Neuronal stem cell (in vitro differentiated cells): ENCODE data around the gene DHRS13.

Source experiments
- DNase-seq: peaks from one replicate; pipeline ENCODE4 v3.0.0-alpha.2; 2013; ENCODE audit warnings: low spot score
- H2AFZ ChIP-seq: one replicate; pipeline ENCODE4 v1.6.1; 2013; ENCODE audit warnings: mild to moderate bottlenecking, low read length, inconsistent platforms
- H2AK5ac ChIP-seq: 2 replicates; pipeline ENCODE4 v1.6.1; 2013; ENCODE audit warnings: low read depth, mild to moderate bottlenecking, inconsistent platforms, low read length, moderate library complexity, mixed read lengths
- H2BK120ac ChIP-seq: 2 replicates; pipeline ENCODE4 v1.6.1; 2013; ENCODE audit warnings: low read depth, mild to moderate bottlenecking, inconsistent platforms, low read length, moderate library complexity, mixed read lengths
- H2BK12ac ChIP-seq: one replicate; pipeline ENCODE4 v1.6.1; 2013; ENCODE audit warnings: low read length, inconsistent platforms
- H2BK15ac ChIP-seq: 2 replicates; pipeline ENCODE4 v1.6.1; 2013; ENCODE audit warnings: mild to moderate bottlenecking, low read length, inconsistent platforms, mixed read lengths
- H2BK5ac ChIP-seq: one replicate; pipeline ENCODE4 v1.6.1; 2013; ENCODE audit warnings: inconsistent platforms, mild to moderate bottlenecking, low read length, moderate library complexity
- H3K14ac ChIP-seq: one replicate; pipeline ENCODE4 v1.6.1; 2013; ENCODE audit warnings: low read length, inconsistent platforms
- H3K18ac ChIP-seq: 2 replicates; pipeline ENCODE4 v1.6.1; 2013; ENCODE audit warnings: low read length, inconsistent platforms
- H3K23ac ChIP-seq: 2 replicates; pipeline ENCODE4 v1.6.1; 2013; ENCODE audit warnings: low read depth, mild to moderate bottlenecking, mixed read lengths, low read length, inconsistent platforms; ENCODE audit not compliant: poor library complexity
- H3K27ac ChIP-seq: replicated peaks from 3 replicates; pipeline ENCODE4 v1.5.1; 2013; ENCODE audit warnings: low read length, inconsistent platforms
- H3K27me3 ChIP-seq, 3 experiments: 2 replicates each; pipeline ENCODE4 v1.6.1; 2013; ENCODE audit warnings: low read length in 3 of 3, mild to moderate bottlenecking in 2 of 3, inconsistent platforms in 1 of 3, low read depth in 1 of 3, mixed read lengths in 1 of 3, moderate library complexity in 1 of 3; ENCODE audit not compliant: control insufficient read depth in 3 of 3, insufficient read depth in 3 of 3
- H3K36me3 ChIP-seq, 2 donors: replicated peaks in 1 of 2; 2 replicates each; pipeline ENCODE4 v1.6.1; 2013; ENCODE audit warnings: low read length in 2 of 2; ENCODE audit not compliant: control insufficient read depth in 2 of 2, insufficient read depth in 2 of 2
- H3K4ac ChIP-seq: 2 replicates; pipeline ENCODE4 v1.6.1; 2013; ENCODE audit warnings: inconsistent platforms, mild to moderate bottlenecking, low read length, moderate library complexity
- H3K4me1 ChIP-seq, 2 donors: 1 replicate in 1 of 2; 2 replicates in 1 of 2; pipeline ENCODE4 v1.6.1; 2013; ENCODE audit warnings: low read length in 2 of 2, low read depth in 1 of 2; ENCODE audit not compliant: control insufficient read depth in 2 of 2, insufficient read depth in 1 of 2
- H3K4me2 ChIP-seq: one replicate; pipeline ENCODE4 v1.6.1; 2013; ENCODE audit warnings: mild to moderate bottlenecking, low read length, inconsistent platforms; ENCODE audit not compliant: insufficient read depth, poor library complexity, severe bottlenecking
- H3K4me3 ChIP-seq, 2 donors: 2 replicates each; pipeline ENCODE4 v1.5.1; 2013; ENCODE audit warnings: low read length in 2 of 2, mild to moderate bottlenecking in 2 of 2, inconsistent platforms in 1 of 2, moderate library complexity in 1 of 2
- H3K79me1 ChIP-seq: one replicate; pipeline ENCODE4 v1.6.1; 2013; ENCODE audit warnings: low read depth, mild to moderate bottlenecking, inconsistent platforms, low read length, moderate library complexity
- H3K9ac ChIP-seq: one replicate; pipeline ENCODE4 v1.6.1; 2013; ENCODE audit warnings: mild to moderate bottlenecking, low read depth, low read length, inconsistent platforms; ENCODE audit not compliant: poor library complexity
- H3K9me3 ChIP-seq, 2 donors: replicated peaks in 1 of 2; 2 replicates each; pipeline versions ENCODE3 to v1.6.1; 2013; ENCODE audit warnings: low read length in 2 of 2, mild to moderate bottlenecking in 2 of 2, inconsistent platforms in 1 of 2, low read depth in 1 of 2, mixed read lengths in 1 of 2, moderate library complexity in 1 of 2; ENCODE audit not compliant: control insufficient read depth in 2 of 2, insufficient read depth in 1 of 2
- H4K8ac ChIP-seq: one replicate; pipeline ENCODE4 v1.6.1; 2013; ENCODE audit warnings: low read depth, mild to moderate bottlenecking, inconsistent platforms, low read length, moderate library complexity
- H4K91ac ChIP-seq: one replicate; pipeline ENCODE4 v1.6.1; 2013; ENCODE audit warnings: low read length, low read depth, mild to moderate bottlenecking, inconsistent platforms; ENCODE audit not compliant: poor library complexity
- WGBS, 2 donors: extraction: QIAGEN DNeasy Blood & Tissue Kit; methylation state at CpG; one replicate each; pipeline ENCODE4 v1.1.7; 2013; ENCODE audit warnings: missing lambda C conversion rate in 2 of 2, mixed read lengths in 1 of 2; ENCODE audit not compliant: insufficient read length in 2 of 2, insufficient replicate concordance in 1 of 2; ENCODE audit errors: extremely low coverage in 2 of 2; 5-methylcytosine and 5-hydroxymethylcytosine counted together

Gene DHRS13

DNA sequence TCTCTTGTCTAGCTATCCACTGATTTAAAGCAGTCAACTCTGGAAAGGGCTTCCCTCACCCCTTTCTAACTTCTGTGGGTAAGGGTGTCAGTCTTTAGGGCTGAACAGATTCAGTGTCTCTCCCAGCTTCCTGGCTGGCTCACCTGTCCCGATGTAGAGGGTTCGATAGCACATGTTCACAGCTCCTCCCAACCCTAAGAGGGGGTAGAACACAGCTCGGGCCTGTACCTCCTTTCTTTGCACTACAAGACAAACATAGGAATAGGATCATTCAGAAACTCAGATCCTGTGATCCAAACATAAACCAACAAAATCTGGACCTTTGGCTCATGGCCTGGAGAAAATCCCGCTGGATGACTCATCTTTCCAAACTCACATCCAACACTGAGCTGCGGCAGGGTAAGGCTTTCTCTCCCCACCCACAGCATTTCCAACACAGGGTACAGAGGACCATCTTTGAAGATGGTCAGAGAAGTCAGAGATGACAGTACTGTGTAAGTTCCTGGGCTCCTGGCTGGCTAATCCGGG, 5.8 kb upstream of the DHRS13 start:
- Histone ChIP-seq H2BK120ac (no peak overlapping the region), H2AK5ac (no peak overlapping the region), H3K27ac (no peak overlapping the region), H2BK15ac (no peak overlapping the region), H3K23ac (no peak overlapping the region), H3K4me2 (no peak overlapping the region), H3K14ac (no peak overlapping the region), H3K4ac (no peak overlapping the region), H3K18ac (no peak overlapping the region), H3K9me3 (no peaks in the 10 kb centered on the region), H2BK5ac (no peak overlapping the region), H2AFZ (no peak overlapping the region), H4K8ac (no peak overlapping the region), H3K4me3 (no peak overlapping the region), H3K27me3 (no peaks in the 10 kb centered on the region), H3K79me1 (no peaks in the 10 kb centered on the region), H3K4me1 (no peaks in the 10 kb centered on the region), H2BK12ac (no peak overlapping the region), H4K91ac (no peak overlapping the region), H3K9ac (no peak overlapping the region), H3K36me3 (peaks cover 69 to 86% of the 10 kb centered on the region in 2 donors)
- WGBS, 2 donors = no CpG with 5 or more reads among the region's 6 CpGs
- DNase-seq = no peak

DNA sequence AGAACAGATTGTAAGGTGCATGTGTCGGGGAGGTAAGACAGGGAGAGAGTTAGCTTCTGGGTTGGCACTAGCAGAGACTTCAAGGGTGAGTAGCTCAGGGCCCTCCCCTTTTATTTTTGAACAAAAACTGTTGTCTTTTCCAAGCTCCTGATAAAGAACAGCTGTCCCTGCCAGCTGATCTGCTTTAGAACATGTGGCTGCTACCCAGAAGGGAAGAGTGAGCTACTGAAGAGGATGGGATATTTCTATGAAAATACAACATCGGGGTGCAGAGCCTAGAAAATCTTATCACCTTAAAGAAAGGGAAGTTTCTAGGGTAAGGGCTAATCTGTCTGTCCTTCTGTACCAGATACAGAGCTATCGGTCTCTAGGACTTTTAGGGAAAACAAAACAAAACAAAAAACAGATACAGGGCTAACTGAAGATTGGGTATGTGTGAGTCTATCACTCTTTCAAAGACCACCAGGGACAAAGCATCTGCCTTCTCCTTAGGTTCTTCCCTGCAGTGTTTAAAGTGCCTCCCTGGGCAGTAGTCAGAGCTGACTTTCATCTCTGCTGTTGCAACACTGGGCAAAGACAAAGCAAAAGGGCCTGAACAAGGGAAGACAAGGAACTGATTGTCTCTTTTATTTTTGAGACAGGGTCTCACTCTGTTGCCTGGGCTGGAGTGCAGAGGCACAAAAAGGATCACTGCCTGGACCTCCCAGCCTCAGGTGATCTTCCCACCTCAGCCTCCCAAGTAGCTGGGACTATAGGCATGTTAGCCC, 5.0 kb upstream of the DHRS13 start:
- Histone ChIP-seq H2AFZ (no peak overlapping the region), H4K91ac (no peak overlapping the region), H3K4me2 (no peak overlapping the region), H3K23ac (peak overlapping the region; percentile 25), H3K18ac (no peak overlapping the region), H4K8ac (no peak overlapping the region), H3K27ac (no peak overlapping the region), H3K79me1 (no peaks in the 10 kb centered on the region), H3K36me3 (peaks cover 62 to 78% of the 10 kb centered on the region in 2 donors), H3K27me3 (no peaks in the 10 kb centered on the region), H3K9ac (no peak overlapping the region), H3K14ac (no peak overlapping the region), H2BK12ac (no peak overlapping the region), H3K4ac (no peak overlapping the region), H2BK5ac (no peak overlapping the region), H3K4me1 (peaks cover 0 to 1% of the 10 kb centered on the region in 2 donors), H3K4me3 (no peak overlapping the region), H3K9me3 (no peaks in the 10 kb centered on the region), H2BK120ac (no peak overlapping the region), H2BK15ac (no peak overlapping the region), H2AK5ac (no peak overlapping the region)
- no CpG with 5 or more reads among the region's 3 CpGs for whole genome bisulfite sequencing, 2 donors
- no peak for DNase-seq

DNA sequence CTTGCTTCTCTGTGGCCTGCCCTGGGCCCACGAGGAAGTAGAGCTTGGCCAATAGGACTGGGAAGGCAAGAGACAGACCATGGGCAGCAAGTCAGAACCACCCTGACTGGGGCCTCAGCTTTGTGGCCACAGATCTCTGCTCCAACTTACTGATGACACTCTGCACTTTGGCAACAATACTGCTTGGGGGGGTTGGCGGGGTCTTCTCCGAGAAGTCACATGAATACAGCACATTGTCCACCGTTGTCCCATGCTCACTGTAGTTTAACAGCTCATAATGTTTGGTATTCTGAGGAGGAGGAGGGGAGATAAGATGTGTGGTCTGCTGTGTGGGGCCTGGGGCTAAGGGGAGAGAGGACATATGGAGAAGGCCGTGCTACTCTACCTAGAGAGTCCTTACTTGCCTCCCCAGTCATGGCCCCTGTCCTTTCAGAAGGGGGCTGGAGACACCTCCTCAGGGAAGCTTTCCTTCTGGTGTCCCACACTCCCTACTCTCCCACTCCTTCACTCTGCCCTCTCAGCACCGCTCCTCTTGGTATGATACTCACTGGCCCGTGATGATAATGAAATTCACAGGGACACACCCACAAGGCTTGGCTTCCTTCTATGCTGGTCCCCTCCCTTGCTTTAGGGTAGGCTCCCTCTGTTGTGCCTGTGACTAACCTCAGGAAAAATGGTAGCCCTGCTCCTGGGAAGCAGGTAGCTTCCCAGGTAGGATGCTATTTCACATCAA, 4.0 kb upstream of the DHRS13 start:
- no peak overlapping the region for H3K4me2 ChIP-seq
- no peak overlapping the region for H2AK5ac ChIP-seq
- no peak overlapping the region for H4K91ac ChIP-seq
- H3K79me1 ChIP-seq = no peaks in the 10 kb centered on the region
- peak overlapping the region; percentile 56 for H2BK5ac ChIP-seq
- H3K36me3 ChIP-seq = peaks cover 52 to 68% of the 10 kb centered on the region in 2 donors
- no peak overlapping the region for H3K18ac ChIP-seq
- DNase-seq = no peak
- H2AFZ ChIP-seq = no peak overlapping the region
- no CpG with 5 or more reads among the region's 7 CpGs for WGBS, 2 donors
- no peak overlapping the region for H3K4me3 ChIP-seq
- no peak overlapping the region for H2BK120ac ChIP-seq
- H3K9me3 ChIP-seq = no peaks in the 10 kb centered on the region
- no peak overlapping the region for H3K14ac ChIP-seq
- peaks cover 0 to 1% of the 10 kb centered on the region in 2 donors for H3K4me1 ChIP-seq
- no peak overlapping the region for H2BK15ac ChIP-seq
- no peak overlapping the region for H4K8ac ChIP-seq
- H2BK12ac ChIP-seq = no peak overlapping the region
- no peaks in the 10 kb centered on the region for H3K27me3 ChIP-seq
- H3K27ac ChIP-seq = peak overlapping the region; percentile 25
- H3K23ac ChIP-seq = no peak overlapping the region
- H3K4ac ChIP-seq = no peak overlapping the region
- no peak overlapping the region for H3K9ac ChIP-seq

DNA sequence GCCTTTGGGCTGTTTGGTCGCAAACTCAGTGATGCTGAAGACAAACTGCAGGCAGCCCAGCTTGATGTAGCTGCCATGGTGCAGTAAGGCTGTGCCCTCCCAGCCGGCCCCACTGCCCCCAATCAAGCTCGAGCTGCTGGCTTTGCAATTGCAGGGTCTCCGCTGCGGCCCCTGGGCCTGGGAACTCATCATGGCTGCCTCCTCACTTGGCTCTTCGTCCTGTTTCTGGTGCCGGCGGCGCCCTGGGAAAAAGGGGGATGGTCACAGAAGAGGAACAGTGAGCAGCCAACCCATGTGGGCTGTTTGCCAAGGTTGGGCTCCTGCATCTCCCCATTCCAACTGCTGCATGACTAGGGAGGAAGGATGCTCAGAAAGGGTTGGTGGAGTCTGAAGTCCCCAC, 3.4 kb upstream of the DHRS13 start:
- peaks cover 46 to 64% of the 10 kb centered on the region in 2 donors for H3K36me3 ChIP-seq
- no peak overlapping the region for H3K4me2 ChIP-seq

More for the DNA sequence above, 3.4 kb upstream of the DHRS13 start:
- H3K23ac ChIP-seq = no peak overlapping the region
- WGBS, 2 donors = no CpG with 5 or more reads among the region's 9 CpGs
- no peak overlapping the region for H2AK5ac ChIP-seq
- no peak overlapping the region for H4K91ac ChIP-seq
- H3K4me1 ChIP-seq = peaks cover 1 to 3% of the 10 kb centered on the region in 2 donors
- no peak overlapping the region for H2AFZ ChIP-seq
- H3K27me3 ChIP-seq = no peaks in the 10 kb centered on the region
- H3K4ac ChIP-seq = no peak overlapping the region
- no peak overlapping the region for H3K9ac ChIP-seq
- no peak overlapping the region for H2BK15ac ChIP-seq
- H4K8ac ChIP-seq = no peak overlapping the region
- H3K14ac ChIP-seq = no peak overlapping the region
- H3K9me3 ChIP-seq = no peaks in the 10 kb centered on the region
- no peak overlapping the region for H2BK120ac ChIP-seq
- no peak overlapping the region for H3K18ac ChIP-seq
- H3K79me1 ChIP-seq = no peaks in the 10 kb centered on the region
- DNase-seq = no peak
- H3K27ac ChIP-seq = no peak overlapping the region
- H3K4me3 ChIP-seq = no peak overlapping the region
- no peak overlapping the region for H2BK12ac ChIP-seq
- H2BK5ac ChIP-seq = peak overlapping the region; percentile 56
